ENCODE measurements around the gene RBMS3.

The RBMS3 gene

GRCh38 chr3:30017901-30018300 is 737.0 kb downstream of the RBMS3 start:
- Histone ChIP-seq H3K36me3 (ENCODE audit: control insufficient read depth, insufficient read depth, low read length) (no peaks in the 10 kb centered on the region), H3K27me3 (replicated peaks; ENCODE audit: control insufficient read depth, insufficient read depth, low read length) (no peaks in the 10 kb centered on the region)
- no peak for DNase-seq (ENCODE audit: extremely low read depth, insufficient read length)

GRCh38 chr3:30020380-30020779 is 739.5 kb downstream of the RBMS3 start:
- DNase-seq (ENCODE audit: extremely low read depth, insufficient read length) = no peak
- Histone ChIP-seq H3K36me3 (ENCODE audit: control insufficient read depth, insufficient read depth, low read length) (no peaks in the 10 kb centered on the region), H3K4me3 (replicated peaks; ENCODE audit: low read depth, low read length) (no peak overlapping the region), H3K27me3 (replicated peaks; ENCODE audit: control insufficient read depth, insufficient read depth, low read length) (no peaks in the 10 kb centered on the region)
- TF ChIP-seq CTCF (IDR thresholded peaks at IDR 0.05; ENCODE audit: insufficient read depth, low read length, poor library complexity, severe bottlenecking) = no peak

More at GRCh38 chr3:30017901-30018300, 737.0 kb downstream of the RBMS3 start:
- H3K4me3 ChIP-seq (replicated peaks; ENCODE audit: low read depth, low read length) = no peak overlapping the region
- no peak for TF ChIP-seq CTCF (IDR thresholded peaks at IDR 0.05; ENCODE audit: insufficient read depth, low read length, poor library complexity, severe bottlenecking)

- DNase-seq (ENCODE audit: extremely low read depth, insufficient read length) = no peak
- Histone ChIP-seq H3K27me3 (replicated peaks; ENCODE audit: control insufficient read depth, insufficient read depth, low read length) (no peaks in the 10 kb centered on the region), H3K36me3 (ENCODE audit: control insufficient read depth, insufficient read depth, low read length) (no peaks in the 10 kb centered on the region), H3K4me3 (replicated peaks; ENCODE audit: low read depth, low read length) (no peak overlapping the region)
- no peak for TF ChIP-seq CTCF (IDR thresholded peaks at IDR 0.05; ENCODE audit: insufficient read depth, low read length, poor library complexity, severe bottlenecking)
Observed at GRCh38 chr3:30024466-30024865, 743.6 kb downstream of the RBMS3 start.

GRCh38 chr3:30026851-30027250 is 746.0 kb downstream of the RBMS3 start:
- TF ChIP-seq CTCF (IDR thresholded peaks at IDR 0.05; ENCODE audit: insufficient read depth, low read length, poor library complexity, severe bottlenecking) = no peak
- Histone ChIP-seq H3K27me3 (replicated peaks; ENCODE audit: control insufficient read depth, insufficient read depth, low read length) (no peaks in the 10 kb centered on the region), H3K36me3 (ENCODE audit: control insufficient read depth, insufficient read depth, low read length) (no peaks in the 10 kb centered on the region), H3K4me3 (replicated peaks; ENCODE audit: low read depth, low read length) (no peak overlapping the region)
- DNase-seq (ENCODE audit: extremely low read depth, insufficient read length) = no peak

GRCh38 chr3:30034246-30034991 is 753.5 kb downstream of the RBMS3 start:
- no peaks in the 10 kb centered on the region; the same call in 1 of the 2 replicates for H3K27me3 ChIP-seq (replicated peaks; ENCODE audit: control insufficient read depth, insufficient read depth, low read length)
- DNase-seq (ENCODE audit: extremely low read depth, insufficient read length) = no peak
- no peak overlapping the region for H3K4me3 ChIP-seq (replicated peaks; ENCODE audit: low read depth, low read length)
- TF ChIP-seq CTCF (IDR thresholded peaks at IDR 0.05; ENCODE audit: insufficient read depth, low read length, poor library complexity, severe bottlenecking) = no peak
- H3K36me3 ChIP-seq (ENCODE audit: control insufficient read depth, insufficient read depth, low read length) = no peaks in the 10 kb centered on the region
